B cell (primary cell): ENCODE measurements around the gene C1orf105.

Experiments
- EZH2 ChIP-seq: IDR thresholded peaks from 2 replicates; pipeline ENCODE4 v1.6.1; 2012; ENCODE audit warnings: borderline replicate concordance, low read depth, mild to moderate bottlenecking, moderate library complexity, low read length; ENCODE audit not compliant: insufficient read depth, poor library complexity, severe bottlenecking
- TF ChIP-seq, protein P1 (sequence below): fragments of 200-600 bp; IDR thresholded peaks from one replicate; pipeline ENCODE4 v1.8.0; 2022; ENCODE audit warnings: antibody characterized with exemption, mild to moderate bottlenecking

DNA sequence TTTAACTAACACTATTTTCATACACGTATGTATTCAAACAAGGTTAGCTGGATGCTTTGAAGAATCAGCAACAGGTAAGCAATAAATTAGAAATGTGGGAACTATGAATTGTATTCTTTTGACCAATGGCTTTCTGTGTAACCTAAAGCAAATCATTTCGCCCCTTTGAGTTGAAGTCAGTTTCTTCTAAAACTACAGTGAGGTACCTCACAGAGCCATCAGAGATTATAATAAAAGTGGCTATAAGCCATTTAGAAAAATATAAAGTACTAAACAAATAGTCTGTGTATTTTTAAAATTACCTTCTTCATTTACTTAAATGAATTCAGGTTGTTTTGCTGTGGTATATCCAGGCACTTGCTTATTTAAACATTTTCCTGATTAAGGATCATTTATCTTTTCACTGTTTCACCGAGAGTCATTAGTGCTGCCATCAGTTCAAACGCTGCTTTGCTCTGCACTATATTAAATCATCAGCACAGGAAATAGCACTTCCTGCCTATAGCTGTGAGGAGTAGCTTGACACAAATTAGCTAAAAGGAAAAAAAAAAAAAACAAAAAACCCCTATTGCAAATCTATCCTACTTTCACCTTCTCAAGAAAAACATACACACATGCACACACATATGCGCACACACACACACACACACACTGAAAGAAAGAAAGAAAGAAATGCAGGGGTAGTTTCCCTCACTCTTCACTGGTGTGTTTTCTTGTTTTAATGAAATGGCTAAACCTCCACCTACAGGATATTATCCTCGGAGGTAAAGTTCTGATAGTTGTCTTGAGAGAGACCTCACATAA is 39.8 kb upstream of the C1orf105 start:
- TF ChIP-seq, protein P1, sequence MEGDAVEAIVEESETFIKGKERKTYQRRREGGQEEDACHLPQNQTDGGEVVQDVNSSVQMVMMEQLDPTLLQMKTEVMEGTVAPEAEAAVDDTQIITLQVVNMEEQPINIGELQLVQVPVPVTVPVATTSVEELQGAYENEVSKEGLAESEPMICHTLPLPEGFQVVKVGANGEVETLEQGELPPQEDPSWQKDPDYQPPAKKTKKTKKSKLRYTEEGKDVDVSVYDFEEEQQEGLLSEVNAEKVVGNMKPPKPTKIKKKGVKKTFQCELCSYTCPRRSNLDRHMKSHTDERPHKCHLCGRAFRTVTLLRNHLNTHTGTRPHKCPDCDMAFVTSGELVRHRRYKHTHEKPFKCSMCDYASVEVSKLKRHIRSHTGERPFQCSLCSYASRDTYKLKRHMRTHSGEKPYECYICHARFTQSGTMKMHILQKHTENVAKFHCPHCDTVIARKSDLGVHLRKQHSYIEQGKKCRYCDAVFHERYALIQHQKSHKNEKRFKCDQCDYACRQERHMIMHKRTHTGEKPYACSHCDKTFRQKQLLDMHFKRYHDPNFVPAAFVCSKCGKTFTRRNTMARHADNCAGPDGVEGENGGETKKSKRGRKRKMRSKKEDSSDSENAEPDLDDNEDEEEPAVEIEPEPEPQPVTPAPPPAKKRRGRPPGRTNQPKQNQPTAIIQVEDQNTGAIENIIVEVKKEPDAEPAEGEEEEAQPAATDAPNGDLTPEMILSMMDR, result no peak
- TF ChIP-seq EZH2, result no peak
